Progenitor cell of endocrine pancreas (in vitro differentiated cells): ENCODE data around the gene MFSD1. TPM values are rescaled to one million over a fixed set of nuclear protein-coding genes. Genes with fewer than 3 reads are reported as not detected.

Experiments
- DNase-seq: peaks from one replicate; pipeline ENCODE4 v3.0.0; 2021; ENCODE audit warnings: low spot score; ENCODE audit not compliant: unreplicated experiment
- H3K27ac Mint-ChIP-seq: 2 replicates; pipeline ENCODE4 v1.8.0; 2021; ENCODE audit warnings: mild to moderate bottlenecking, moderate library complexity, mixed read lengths
- H3K27me3 Mint-ChIP-seq: 2 replicates; pipeline ENCODE4 v1.8.0; 2021; ENCODE audit warnings: mixed read lengths
- H3K36me3 Mint-ChIP-seq: 2 replicates; pipeline ENCODE4 v1.8.0; 2022; ENCODE audit warnings: mixed read lengths; ENCODE audit not compliant: insufficient read depth
- H3K4me1 Mint-ChIP-seq: 2 replicates; pipeline ENCODE4 v1.8.0; 2021; ENCODE audit warnings: low read depth, mixed read lengths
- H3K4me3 Mint-ChIP-seq: 2 replicates; pipeline ENCODE4 v1.8.0; 2021; ENCODE audit warnings: low read depth, mild to moderate bottlenecking, moderate library complexity, mixed read lengths
- H3K9me3 Mint-ChIP-seq: 2 replicates; pipeline ENCODE4 v1.8.0; 2021; ENCODE audit warnings: low read depth, mixed read lengths
- total RNA-seq: library from RNA; stranded (reverse); gene quantifications from 2 replicates; pipeline ENCODE4 v1.2.1, GENCODE V29; 2021
- TF ChIP-seq, protein P1 (sequence below): fragments of 200-600 bp; sonication (generic); IDR thresholded peaks from one replicate; pipeline ENCODE4 v1.5.0; 2021; ENCODE audit warnings: antibody characterized with exemption, mild to moderate bottlenecking; ENCODE audit not compliant: unreplicated experiment

Gene MFSD1
- total RNA-seq, 1 donor from 2014 or later, result 17.6 TPM

DNA sequence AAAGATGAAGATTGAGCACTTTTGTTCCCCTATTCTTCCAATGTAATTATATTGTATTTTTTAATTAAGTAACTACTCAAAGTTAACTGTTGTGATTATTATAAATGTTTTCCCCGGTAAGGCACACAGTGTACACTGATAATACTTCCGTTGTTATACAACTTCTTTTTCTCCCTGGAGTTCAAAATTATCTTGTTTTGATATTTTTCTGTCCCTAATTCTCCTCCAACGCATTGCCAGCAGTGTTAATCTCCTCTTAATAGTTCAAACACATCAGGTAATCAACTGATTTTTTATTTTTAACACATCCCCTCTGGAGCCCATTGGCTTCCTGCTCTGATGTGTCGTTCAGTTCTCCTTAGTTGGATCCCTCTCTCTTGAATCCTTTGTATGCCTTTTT, 32.3 kb upstream of the MFSD1 start:
- H3K4me1 Mint-ChIP-seq, result peaks cover 18% of the 10 kb centered on the region
- H3K27ac Mint-ChIP-seq, result no peak overlapping the region
- no peaks in the 10 kb centered on the region for H3K9me3 Mint-ChIP-seq
- H3K4me3 Mint-ChIP-seq, result no peak overlapping the region
- H3K27me3 Mint-ChIP-seq, result no peaks in the 10 kb centered on the region
- no peak for DNase-seq
- no peaks in the 10 kb centered on the region for H3K36me3 Mint-ChIP-seq
- TF ChIP-seq, protein P1, sequence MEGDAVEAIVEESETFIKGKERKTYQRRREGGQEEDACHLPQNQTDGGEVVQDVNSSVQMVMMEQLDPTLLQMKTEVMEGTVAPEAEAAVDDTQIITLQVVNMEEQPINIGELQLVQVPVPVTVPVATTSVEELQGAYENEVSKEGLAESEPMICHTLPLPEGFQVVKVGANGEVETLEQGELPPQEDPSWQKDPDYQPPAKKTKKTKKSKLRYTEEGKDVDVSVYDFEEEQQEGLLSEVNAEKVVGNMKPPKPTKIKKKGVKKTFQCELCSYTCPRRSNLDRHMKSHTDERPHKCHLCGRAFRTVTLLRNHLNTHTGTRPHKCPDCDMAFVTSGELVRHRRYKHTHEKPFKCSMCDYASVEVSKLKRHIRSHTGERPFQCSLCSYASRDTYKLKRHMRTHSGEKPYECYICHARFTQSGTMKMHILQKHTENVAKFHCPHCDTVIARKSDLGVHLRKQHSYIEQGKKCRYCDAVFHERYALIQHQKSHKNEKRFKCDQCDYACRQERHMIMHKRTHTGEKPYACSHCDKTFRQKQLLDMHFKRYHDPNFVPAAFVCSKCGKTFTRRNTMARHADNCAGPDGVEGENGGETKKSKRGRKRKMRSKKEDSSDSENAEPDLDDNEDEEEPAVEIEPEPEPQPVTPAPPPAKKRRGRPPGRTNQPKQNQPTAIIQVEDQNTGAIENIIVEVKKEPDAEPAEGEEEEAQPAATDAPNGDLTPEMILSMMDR, result no peak

DNA sequence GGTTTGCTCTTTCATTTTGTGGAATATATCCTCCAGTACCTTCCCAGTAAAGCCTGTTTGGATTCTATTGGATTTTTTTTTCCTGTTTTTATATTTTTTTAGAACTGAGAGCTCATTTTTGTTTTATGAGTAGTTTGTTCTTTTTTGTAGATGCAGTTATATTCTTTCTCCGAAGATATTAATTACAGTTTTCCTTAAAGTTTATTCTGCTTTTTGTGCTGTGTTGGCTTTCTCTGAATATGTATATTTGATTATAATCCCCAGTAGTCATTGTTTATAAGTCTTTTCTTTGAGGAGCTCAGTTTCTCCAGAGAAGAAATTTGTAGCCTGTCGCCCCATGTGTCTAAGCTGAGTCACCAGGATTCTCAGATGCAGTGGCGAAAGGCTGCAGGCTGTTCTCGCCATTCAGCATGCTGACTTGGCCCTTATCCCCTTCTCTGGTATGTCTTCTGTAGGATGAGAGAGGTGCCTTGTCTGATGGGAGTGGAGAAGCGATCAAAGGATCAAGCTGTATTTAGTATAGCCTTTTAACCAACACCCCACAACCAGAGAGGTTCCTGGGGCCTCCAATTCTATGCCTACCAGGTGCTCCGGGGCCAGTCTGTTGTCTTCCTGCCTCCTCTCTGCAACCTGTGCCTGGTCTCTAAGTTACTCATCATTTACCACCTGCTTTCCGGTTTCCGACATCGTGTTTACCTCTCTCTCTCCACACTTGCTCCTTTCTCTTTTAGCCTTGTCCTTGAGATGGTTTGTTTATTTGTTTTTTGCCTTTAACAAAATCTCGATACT, 31.7 kb upstream of the MFSD1 start:
- Mint-ChIP-seq H3K4me1 (peaks cover 18% of the 10 kb centered on the region), H3K9me3 (no peaks in the 10 kb centered on the region), H3K4me3 (no peak overlapping the region), H3K27me3 (no peaks in the 10 kb centered on the region), H3K27ac (peak overlapping the region; percentile 21), H3K36me3 (no peaks in the 10 kb centered on the region)
- no peak for DNase-seq
- TF ChIP-seq, protein P1, result no peak

DNA sequence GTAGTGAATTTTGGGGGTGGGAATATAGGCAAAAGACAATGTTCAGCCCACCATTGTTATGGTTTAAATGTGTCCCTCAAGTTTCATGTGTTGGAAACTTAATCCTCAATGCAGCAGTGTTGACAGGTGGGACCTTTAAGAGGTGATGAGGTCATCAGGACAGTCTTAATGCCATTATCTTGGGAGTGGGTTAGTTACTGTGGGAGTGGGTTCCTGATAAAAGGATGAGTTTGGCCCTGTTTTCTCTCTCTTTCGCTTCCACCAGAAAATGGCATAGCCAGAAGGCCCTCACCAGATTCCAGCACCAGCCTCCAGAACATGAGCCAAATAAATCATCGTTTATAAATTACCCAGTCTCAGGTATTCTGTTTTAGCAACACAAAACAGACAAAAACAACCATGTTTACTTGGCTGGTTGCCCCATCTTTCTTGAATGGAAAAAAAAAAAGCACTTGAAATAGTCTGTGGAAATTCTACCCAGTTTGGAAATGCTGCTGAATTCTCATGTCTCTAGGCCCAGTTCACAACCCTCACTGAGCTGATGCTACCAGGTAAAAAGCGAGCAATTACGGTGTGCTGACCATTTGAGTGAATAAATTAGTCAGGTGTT, 31.0 kb upstream of the MFSD1 start:
- peaks cover 18% of the 10 kb centered on the region for H3K4me1 Mint-ChIP-seq
- no peak overlapping the region for H3K4me3 Mint-ChIP-seq

DNA sequence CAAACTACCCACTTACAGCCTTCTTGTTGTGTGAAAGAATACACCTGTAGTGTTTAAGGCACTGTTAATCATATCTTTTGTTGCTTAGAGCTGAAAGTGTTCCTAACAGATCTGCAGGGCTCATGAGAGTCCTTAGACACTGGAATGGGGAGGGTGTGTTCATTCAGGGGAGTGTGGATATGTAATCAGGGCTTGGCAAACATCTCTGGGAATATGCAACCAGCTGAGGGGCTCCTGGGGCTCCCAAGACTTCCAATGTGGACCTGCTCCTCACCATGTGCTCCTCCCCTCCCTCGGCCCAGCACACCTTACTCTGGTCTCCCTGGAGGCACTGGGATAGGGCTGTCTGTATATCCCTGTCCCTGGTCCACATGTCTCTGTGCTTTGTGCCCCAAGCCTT, 30.3 kb upstream of the MFSD1 start:
- peaks cover 18% of the 10 kb centered on the region for H3K4me1 Mint-ChIP-seq

More for the DNA sequence above, 31.0 kb upstream of the MFSD1 start:
- H3K9me3 Mint-ChIP-seq, result no peaks in the 10 kb centered on the region
- H3K36me3 Mint-ChIP-seq, result peaks cover 2% of the 10 kb centered on the region
- TF ChIP-seq, protein P1, result no peak
- H3K27ac Mint-ChIP-seq, result peak overlapping the region; percentile 21
- no peaks in the 10 kb centered on the region for H3K27me3 Mint-ChIP-seq
- no peak for DNase-seq

DNA sequence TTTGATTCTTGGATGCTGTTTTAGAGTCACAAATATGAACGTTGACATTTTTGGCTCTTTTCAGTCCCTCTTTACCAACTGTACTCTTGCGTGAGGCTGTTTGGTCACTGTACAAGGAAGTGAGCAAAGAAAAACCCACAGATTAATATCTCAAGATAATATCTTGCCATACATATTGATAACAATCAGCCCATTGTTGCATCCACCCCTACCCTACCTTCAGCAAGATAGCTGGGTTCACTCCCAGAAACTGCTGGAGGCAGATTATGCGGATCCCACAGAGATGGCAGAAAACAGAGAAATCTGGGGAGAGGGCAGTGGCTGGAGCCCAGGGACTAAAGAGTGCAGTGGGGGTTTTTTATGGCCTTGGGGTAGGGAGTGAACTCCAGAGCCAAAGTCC, 29.9 kb upstream of the MFSD1 start:
- Mint-ChIP-seq H3K4me1 (peaks cover 18% of the 10 kb centered on the region), H3K27ac (no peak overlapping the region), H3K36me3 (peaks cover 2% of the 10 kb centered on the region), H3K4me3 (no peak overlapping the region), H3K27me3 (no peaks in the 10 kb centered on the region), H3K9me3 (no peaks in the 10 kb centered on the region)
- no peak for DNase-seq
- TF ChIP-seq, protein P1, result no peak

More for the DNA sequence above, 30.3 kb upstream of the MFSD1 start:
- no peaks in the 10 kb centered on the region for H3K9me3 Mint-ChIP-seq
- H3K4me3 Mint-ChIP-seq, result no peak overlapping the region
- H3K27me3 Mint-ChIP-seq, result no peaks in the 10 kb centered on the region
- H3K36me3 Mint-ChIP-seq, result peaks cover 2% of the 10 kb centered on the region
- TF ChIP-seq, protein P1, result no peak
- no peak overlapping the region for H3K27ac Mint-ChIP-seq
- no peak for DNase-seq
